Body of pancreas (tissue), 4 donors: ENCODE measurements around the gene BASP1.

Source experiments
- POLR2A ChIP-seq, 3 donors: fragments of 450-650 bp; IDR thresholded peaks; one replicate each; pipeline ENCODE4 v1.6.1; 2016; ENCODE audit warnings: antibody characterized with exemption in 3 of 3, mild to moderate bottlenecking in 2 of 3
- TF ChIP-seq, protein P1 (sequence below), 7 experiments: fragments of 450-650 bp in 4 of 7; fragments of 200-600 bp in 3 of 7; sonication (generic) in 3 of 7; IDR thresholded peaks; one replicate each; pipeline ENCODE4 v1.5.1; 2016 to 2019; ENCODE audit warnings: antibody characterized with exemption in 7 of 7

DNA sequence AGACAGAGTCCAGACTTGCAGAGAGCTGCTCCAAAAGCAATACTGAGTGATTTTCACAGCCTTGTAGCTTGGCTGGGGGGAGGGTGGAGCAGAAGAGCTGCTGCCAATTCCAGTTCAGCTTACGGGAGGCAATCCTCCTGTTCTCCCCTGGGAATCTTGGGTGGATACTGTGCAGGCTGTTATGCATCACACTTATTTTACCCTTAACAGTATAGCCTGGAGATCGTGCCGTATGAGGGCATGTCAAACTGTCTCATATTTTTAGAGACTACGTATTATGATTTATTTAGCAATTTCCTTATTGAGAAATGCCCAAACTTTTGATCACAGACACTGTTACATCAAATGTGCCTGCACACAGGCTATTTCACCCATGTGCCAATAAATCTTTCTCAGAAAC lies 85.2 kb downstream of the BASP1 start:
- no peak for TF ChIP-seq POLR2A (IDR thresholded peaks at IDR 0.05)
- TF ChIP-seq, protein P1, sequence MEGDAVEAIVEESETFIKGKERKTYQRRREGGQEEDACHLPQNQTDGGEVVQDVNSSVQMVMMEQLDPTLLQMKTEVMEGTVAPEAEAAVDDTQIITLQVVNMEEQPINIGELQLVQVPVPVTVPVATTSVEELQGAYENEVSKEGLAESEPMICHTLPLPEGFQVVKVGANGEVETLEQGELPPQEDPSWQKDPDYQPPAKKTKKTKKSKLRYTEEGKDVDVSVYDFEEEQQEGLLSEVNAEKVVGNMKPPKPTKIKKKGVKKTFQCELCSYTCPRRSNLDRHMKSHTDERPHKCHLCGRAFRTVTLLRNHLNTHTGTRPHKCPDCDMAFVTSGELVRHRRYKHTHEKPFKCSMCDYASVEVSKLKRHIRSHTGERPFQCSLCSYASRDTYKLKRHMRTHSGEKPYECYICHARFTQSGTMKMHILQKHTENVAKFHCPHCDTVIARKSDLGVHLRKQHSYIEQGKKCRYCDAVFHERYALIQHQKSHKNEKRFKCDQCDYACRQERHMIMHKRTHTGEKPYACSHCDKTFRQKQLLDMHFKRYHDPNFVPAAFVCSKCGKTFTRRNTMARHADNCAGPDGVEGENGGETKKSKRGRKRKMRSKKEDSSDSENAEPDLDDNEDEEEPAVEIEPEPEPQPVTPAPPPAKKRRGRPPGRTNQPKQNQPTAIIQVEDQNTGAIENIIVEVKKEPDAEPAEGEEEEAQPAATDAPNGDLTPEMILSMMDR (IDR thresholded peaks at IDR 0.05) = no peak
